HL-60 (cell line): Measurements from ENCODE around the gene ANKRD44.

ENCODE experiments used
- POLR2AphosphoS5 ChIP-seq: IDR thresholded peaks from 2 replicates; pipeline ENCODE4 v1.6.1; 2012; ENCODE audit warnings: low read depth
- TF ChIP-seq, protein P1 (sequence below): IDR thresholded peaks from one replicate; pipeline ENCODE4 v1.5.1; 2011; ENCODE audit warnings: low read length, control low read depth, inconsistent platforms; ENCODE audit not compliant: insufficient read depth
- TF ChIP-seq, protein P2 (sequence below): IDR thresholded peaks from 2 replicates; pipeline ENCODE4 v1.6.1; 2012; ENCODE audit warnings: low read depth; ENCODE audit not compliant: insufficient replicate concordance

DNA sequence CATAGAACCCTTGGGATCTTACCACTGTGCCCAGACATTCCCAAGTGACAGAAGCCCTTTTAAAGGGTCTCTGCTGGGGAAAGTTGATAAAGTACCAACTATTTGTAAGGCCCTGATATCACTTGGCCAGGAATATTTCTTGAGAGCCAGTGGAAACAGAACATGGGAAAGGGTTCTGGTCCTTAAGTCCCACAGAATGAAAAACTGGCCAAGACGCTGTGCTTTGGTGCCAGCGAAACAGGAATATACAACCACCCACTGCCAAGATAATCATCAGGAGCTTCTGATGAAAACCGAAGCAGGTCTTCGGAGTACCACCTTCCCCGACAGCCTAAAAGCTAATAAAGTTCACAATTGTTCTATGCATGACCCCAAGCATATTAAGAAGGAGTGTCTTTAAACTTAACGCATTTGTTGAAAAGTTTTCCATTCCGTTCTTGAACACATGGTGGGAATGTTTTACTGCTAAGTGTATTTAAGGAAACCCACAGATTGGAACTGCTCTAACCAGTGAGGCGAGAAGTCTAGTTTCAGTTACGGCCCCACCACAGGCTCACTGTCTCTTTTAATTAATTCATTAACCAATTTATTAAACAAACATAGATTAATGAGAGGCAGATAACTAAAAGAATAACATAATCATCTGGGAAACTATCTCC lies 152.6 kb downstream of the ANKRD44 start:
- TF ChIP-seq, protein P1, sequence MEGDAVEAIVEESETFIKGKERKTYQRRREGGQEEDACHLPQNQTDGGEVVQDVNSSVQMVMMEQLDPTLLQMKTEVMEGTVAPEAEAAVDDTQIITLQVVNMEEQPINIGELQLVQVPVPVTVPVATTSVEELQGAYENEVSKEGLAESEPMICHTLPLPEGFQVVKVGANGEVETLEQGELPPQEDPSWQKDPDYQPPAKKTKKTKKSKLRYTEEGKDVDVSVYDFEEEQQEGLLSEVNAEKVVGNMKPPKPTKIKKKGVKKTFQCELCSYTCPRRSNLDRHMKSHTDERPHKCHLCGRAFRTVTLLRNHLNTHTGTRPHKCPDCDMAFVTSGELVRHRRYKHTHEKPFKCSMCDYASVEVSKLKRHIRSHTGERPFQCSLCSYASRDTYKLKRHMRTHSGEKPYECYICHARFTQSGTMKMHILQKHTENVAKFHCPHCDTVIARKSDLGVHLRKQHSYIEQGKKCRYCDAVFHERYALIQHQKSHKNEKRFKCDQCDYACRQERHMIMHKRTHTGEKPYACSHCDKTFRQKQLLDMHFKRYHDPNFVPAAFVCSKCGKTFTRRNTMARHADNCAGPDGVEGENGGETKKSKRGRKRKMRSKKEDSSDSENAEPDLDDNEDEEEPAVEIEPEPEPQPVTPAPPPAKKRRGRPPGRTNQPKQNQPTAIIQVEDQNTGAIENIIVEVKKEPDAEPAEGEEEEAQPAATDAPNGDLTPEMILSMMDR: no peak
- no peak for TF ChIP-seq POLR2AphosphoS5
- TF ChIP-seq, protein P2, sequence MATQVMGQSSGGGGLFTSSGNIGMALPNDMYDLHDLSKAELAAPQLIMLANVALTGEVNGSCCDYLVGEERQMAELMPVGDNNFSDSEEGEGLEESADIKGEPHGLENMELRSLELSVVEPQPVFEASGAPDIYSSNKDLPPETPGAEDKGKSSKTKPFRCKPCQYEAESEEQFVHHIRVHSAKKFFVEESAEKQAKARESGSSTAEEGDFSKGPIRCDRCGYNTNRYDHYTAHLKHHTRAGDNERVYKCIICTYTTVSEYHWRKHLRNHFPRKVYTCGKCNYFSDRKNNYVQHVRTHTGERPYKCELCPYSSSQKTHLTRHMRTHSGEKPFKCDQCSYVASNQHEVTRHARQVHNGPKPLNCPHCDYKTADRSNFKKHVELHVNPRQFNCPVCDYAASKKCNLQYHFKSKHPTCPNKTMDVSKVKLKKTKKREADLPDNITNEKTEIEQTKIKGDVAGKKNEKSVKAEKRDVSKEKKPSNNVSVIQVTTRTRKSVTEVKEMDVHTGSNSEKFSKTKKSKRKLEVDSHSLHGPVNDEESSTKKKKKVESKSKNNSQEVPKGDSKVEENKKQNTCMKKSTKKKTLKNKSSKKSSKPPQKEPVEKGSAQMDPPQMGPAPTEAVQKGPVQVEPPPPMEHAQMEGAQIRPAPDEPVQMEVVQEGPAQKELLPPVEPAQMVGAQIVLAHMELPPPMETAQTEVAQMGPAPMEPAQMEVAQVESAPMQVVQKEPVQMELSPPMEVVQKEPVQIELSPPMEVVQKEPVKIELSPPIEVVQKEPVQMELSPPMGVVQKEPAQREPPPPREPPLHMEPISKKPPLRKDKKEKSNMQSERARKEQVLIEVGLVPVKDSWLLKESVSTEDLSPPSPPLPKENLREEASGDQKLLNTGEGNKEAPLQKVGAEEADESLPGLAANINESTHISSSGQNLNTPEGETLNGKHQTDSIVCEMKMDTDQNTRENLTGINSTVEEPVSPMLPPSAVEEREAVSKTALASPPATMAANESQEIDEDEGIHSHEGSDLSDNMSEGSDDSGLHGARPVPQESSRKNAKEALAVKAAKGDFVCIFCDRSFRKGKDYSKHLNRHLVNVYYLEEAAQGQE: no peak
